GM12892 (cell line): Measurements from ENCODE around the gene MTHFS.
"Not testable (repeated sequence)": the region's sequence is repeated elsewhere in the genome, so short reads cannot be mapped to it uniquely, and the experiment has no call there.

Experiments
- DNase-seq: peaks from one replicate; pipeline ENCODE4 v3.0.0; 2011; ENCODE audit not compliant: insufficient read length
- FAIRE-seq: peaks from 2 replicates; lab custom pipeline; 2011; peaks lifted over from hg19 to GRCh38; lab: Jason Lieb, UNC
- POLR2A ChIP-seq: IDR thresholded peaks from 2 replicates; pipeline ENCODE4 v1.6.1; 2011; ENCODE audit warnings: low read depth, low read length, control low read depth
- POLR2AphosphoS5 ChIP-seq: IDR thresholded peaks from 2 replicates; pipeline ENCODE4 v1.6.1; 2011; ENCODE audit warnings: low read depth, low read length, control low read depth
- TAF1 ChIP-seq: IDR thresholded peaks from 2 replicates; pipeline ENCODE4 v1.6.1; 2011; ENCODE audit warnings: low read depth, mild to moderate bottlenecking, control low read depth, low read length, borderline replicate concordance

MTHFS gene

GRCh38 chr15:79924379-79924778 is 27.6 kb upstream of the MTHFS start:
- no peak for FAIRE-seq
- TF ChIP-seq POLR2A (no peak), TAF1 (no peak), POLR2AphosphoS5 (no peak)
- no peak for DNase-seq

- FAIRE-seq (peak; percentile 98), DNase-seq (peak; percentile 94)
- peak; percentile 87 for TF ChIP-seq TAF1
- TF ChIP-seq POLR2AphosphoS5 = peak; percentile 98
- TF ChIP-seq POLR2A = peak; percentile 99
Observed at GRCh38 chr15:79923515-79924169, 26.8 kb upstream of the MTHFS start.

- DNase-seq (peak; percentile 69), FAIRE-seq (peak; percentile 73)
- TF ChIP-seq POLR2A (no peak), TAF1 (0 out of 2 replicates have a peak, but pooled peaks have one; percentile 39), POLR2AphosphoS5 (no peak)
Observed at GRCh38 chr15:79923079-79923514, 26.3 kb upstream of the MTHFS start.

GRCh38 chr15:79922512-79923078 is 25.8 kb upstream of the MTHFS start:
- no peak for FAIRE-seq
- TF ChIP-seq TAF1 (no peak), POLR2A (no peak), POLR2AphosphoS5 (no peak)
- no peak for DNase-seq

- FAIRE-seq (no peak), DNase-seq (no peak)
Observed at GRCh38 chr15:79919749-79920511, 23.1 kb upstream of the MTHFS start.

GRCh38 chr15:79919090-79919748 is 22.4 kb upstream of the MTHFS start:
- FAIRE-seq = no peak
- no peak for TF ChIP-seq POLR2AphosphoS5
- TF ChIP-seq POLR2A = no peak; the same call in 1 of the 2 replicates
- no peak for TF ChIP-seq TAF1
- DNase-seq = no peak

More at GRCh38 chr15:79919749-79920511, 23.1 kb upstream of the MTHFS start:
- TF ChIP-seq POLR2A = no peak
- no peak for TF ChIP-seq TAF1
- no peak for TF ChIP-seq POLR2AphosphoS5

GRCh38 chr15:79918278-79918677 is 21.5 kb upstream of the MTHFS start:
- TF ChIP-seq POLR2AphosphoS5 (no peak), TAF1 (no peak), POLR2A (no peak; the same call in 1 of the 2 replicates)

GRCh38 chr15:79916502-79917132 is 19.8 kb upstream of the MTHFS start:
- TF ChIP-seq TAF1 (no peak), POLR2AphosphoS5 (no peak), POLR2A (no peak)
- DNase-seq (no peak), FAIRE-seq (no peak)

More at GRCh38 chr15:79918278-79918677, 21.5 kb upstream of the MTHFS start:
- FAIRE-seq (no peak), DNase-seq (no peak)

GRCh38 chr15:79915776-79916501 is 19.1 kb upstream of the MTHFS start:
- not testable (repeated sequence) for FAIRE-seq, DNase-seq

- FAIRE-seq (no peak), DNase-seq (no peak)
- TF ChIP-seq POLR2AphosphoS5 (no peak), POLR2A (no peak), TAF1 (no peak)
Observed at GRCh38 chr15:79914728-79915127, 17.9 kb upstream of the MTHFS start.

- not testable (repeated sequence) for DNase-seq, FAIRE-seq
Observed at GRCh38 chr15:79909556-79910335, 12.9 kb upstream of the MTHFS start.
